ENCODE measurements around the gene GRIK3.

The GRIK3 gene

DNA sequence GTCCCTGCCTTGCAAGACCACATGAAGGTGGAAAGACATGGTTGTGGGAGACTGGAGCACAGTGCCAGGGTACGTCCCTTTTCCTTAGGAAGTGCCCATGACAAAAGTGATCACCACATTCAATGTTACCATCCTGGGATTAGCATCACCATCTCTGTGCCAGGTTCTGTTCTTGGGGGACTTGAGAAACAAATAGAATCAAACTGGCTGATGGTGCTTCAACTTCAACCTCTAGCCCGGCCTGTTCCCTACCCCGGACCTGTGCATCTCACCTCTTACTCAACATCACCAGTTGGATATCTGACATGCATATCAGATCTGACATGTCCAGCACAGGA lies 153.3 kb downstream of the GRIK3 start:
- no peak for ATAC-seq

GRCh38 chr1:36880155-36881067 lies 153.9 kb downstream of the GRIK3 start:
- no peak for ATAC-seq
- DNase-seq = no peak
- H3K4me1 Mint-ChIP-seq = no peaks in the 10 kb centered on the region
- H3K27ac Mint-ChIP-seq = no peak overlapping the region
- no peak overlapping the region for H3K4me3 Mint-ChIP-seq
- no peaks in the 10 kb centered on the region for H3K9me3 Mint-ChIP-seq
- peaks cover 27% of the 10 kb centered on the region for H3K27me3 Mint-ChIP-seq

More for the DNA sequence above, 153.3 kb downstream of the GRIK3 start:
- no peaks in the 10 kb centered on the region for H3K9me3 Mint-ChIP-seq
- H3K27ac Mint-ChIP-seq = no peak overlapping the region
- no peaks in the 10 kb centered on the region for H3K4me1 Mint-ChIP-seq
- H3K27me3 Mint-ChIP-seq = peaks cover 27% of the 10 kb centered on the region
- H3K4me3 Mint-ChIP-seq = no peak overlapping the region
- no peak for DNase-seq

DNA sequence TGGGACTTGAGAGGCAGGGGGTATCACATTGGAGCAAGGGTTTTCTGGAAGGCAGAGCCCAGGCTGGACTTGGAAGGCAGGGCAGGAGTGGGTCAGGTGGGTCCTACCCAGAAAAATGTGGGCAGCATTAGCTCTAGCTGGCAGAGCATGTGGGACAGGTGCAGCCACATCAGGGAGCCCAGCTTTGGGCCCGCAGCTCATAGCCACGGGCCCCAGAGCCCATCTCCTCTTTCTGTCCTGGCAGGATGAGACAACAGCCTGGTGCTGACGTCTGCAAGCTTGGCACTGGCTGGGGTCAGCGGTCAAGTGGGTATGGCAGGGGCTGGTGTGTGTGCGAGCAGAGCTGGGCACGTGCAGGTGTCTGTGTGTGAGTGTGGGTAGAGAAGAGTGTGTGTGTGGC lies 154.7 kb downstream of the GRIK3 start:
- Mint-ChIP-seq H3K27ac (no peak overlapping the region), H3K4me1 (no peaks in the 10 kb centered on the region), H3K27me3 (peaks cover 30% of the 10 kb centered on the region), H3K4me3 (no peak overlapping the region), H3K9me3 (no peaks in the 10 kb centered on the region)
- ATAC-seq (no peak), DNase-seq (no peak)

GRCh38 chr1:36876990-36877389 lies 157.3 kb downstream of the GRIK3 start:
- no peak for ATAC-seq
- H3K4me1 Mint-ChIP-seq = no peaks in the 10 kb centered on the region

GRCh38 chr1:36874271-36875060 lies 159.8 kb downstream of the GRIK3 start:
- ATAC-seq (no peak), DNase-seq (peak in 1 of 2 donors; percentile 4)
- Mint-ChIP-seq H3K27ac (peak overlapping the region in 1 of 2 donors; percentile 61), H3K4me3 (no peak overlapping the region), H3K4me1 (no peaks in the 10 kb centered on the region), H3K9me3 (no peaks in the 10 kb centered on the region), H3K27me3 (peaks cover 25% of the 10 kb centered on the region)

More at GRCh38 chr1:36876990-36877389, 157.3 kb downstream of the GRIK3 start:
- Mint-ChIP-seq H3K27me3 (peaks cover 34% of the 10 kb centered on the region), H3K4me3 (no peak overlapping the region), H3K27ac (no peak overlapping the region), H3K9me3 (no peaks in the 10 kb centered on the region)
- peak in 1 of 2 donors; percentile 5 for DNase-seq

GRCh38 chr1:36872858-36873257 lies 161.5 kb downstream of the GRIK3 start:
- H3K4me3 Mint-ChIP-seq = no peak overlapping the region
- peaks cover 17% of the 10 kb centered on the region for H3K27me3 Mint-ChIP-seq
- no peaks in the 10 kb centered on the region for H3K4me1 Mint-ChIP-seq
- H3K9me3 Mint-ChIP-seq = no peaks in the 10 kb centered on the region
- DNase-seq = no peak
- ATAC-seq = no peak
- no peak overlapping the region for H3K27ac Mint-ChIP-seq

DNA sequence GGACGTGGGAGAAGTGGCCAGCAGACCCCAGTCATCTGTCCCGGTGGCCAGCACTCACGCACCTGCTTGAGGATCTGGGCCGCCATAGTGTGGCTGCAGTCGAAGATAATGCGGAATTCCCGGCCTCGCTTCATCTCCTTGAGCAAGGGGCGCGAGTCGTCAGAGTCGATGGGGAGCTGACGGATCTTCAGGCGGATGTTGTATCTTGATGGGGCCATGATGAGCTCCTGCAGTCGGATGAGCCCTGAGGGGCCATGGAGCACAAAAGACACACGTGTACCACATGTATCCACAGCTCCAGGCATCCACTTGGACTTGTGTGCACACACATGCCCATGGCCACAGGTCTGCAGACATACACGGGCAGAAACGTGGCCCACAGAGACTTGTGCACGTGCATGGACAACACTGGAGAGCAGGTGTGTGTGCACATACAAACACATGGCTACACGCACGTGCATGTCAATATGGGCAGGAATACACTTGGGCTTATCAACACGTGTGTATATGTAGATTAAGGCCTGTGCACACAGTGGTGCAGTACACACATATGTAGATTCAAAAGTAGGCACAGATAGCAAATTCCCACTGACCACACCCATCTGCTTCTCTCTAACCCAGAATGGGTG lies 162.1 kb downstream of the GRIK3 start:
- no peak for DNase-seq
- H3K27me3 Mint-ChIP-seq = peaks cover 11% of the 10 kb centered on the region
- no peaks in the 10 kb centered on the region for H3K4me1 Mint-ChIP-seq
- no peak overlapping the region for H3K27ac Mint-ChIP-seq
- no peak overlapping the region for H3K4me3 Mint-ChIP-seq
- ATAC-seq = no peak
- no peaks in the 10 kb centered on the region for H3K9me3 Mint-ChIP-seq

GRCh38 chr1:36871146-36871971 lies 163.0 kb downstream of the GRIK3 start:
- DNase-seq = no peak
- Mint-ChIP-seq H3K27me3 (peaks cover 7% of the 10 kb centered on the region), H3K4me3 (no peak overlapping the region), H3K4me1 (no peaks in the 10 kb centered on the region), H3K27ac (no peak overlapping the region), H3K9me3 (no peaks in the 10 kb centered on the region)
- ATAC-seq = no peak

DNA sequence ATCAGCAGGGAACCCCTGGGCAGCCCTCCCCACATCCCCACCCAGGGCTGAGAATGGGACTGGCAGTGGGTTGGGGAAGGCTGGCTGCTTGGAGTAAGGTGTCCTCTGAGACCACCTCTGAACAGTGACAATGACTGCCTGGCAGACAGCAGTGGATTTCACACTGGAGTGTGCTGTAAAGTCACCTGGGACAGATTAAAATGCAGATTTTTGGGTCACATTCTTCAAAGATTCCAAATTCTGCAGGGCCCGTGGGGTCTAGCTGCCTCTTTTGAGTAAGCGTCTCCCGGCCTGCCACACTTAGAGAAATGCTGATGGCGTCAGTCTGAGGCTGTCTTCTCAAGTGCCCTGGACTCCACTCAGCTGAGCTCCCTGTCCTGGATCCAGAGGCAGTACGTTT lies 164.5 kb downstream of the GRIK3 start:
- ATAC-seq = no peak
- no peak for DNase-seq
- Mint-ChIP-seq H3K4me3 (no peak overlapping the region), H3K27me3 (peaks cover 6% of the 10 kb centered on the region), H3K9me3 (no peaks in the 10 kb centered on the region), H3K4me1 (no peaks in the 10 kb centered on the region), H3K27ac (no peak overlapping the region)

DNA sequence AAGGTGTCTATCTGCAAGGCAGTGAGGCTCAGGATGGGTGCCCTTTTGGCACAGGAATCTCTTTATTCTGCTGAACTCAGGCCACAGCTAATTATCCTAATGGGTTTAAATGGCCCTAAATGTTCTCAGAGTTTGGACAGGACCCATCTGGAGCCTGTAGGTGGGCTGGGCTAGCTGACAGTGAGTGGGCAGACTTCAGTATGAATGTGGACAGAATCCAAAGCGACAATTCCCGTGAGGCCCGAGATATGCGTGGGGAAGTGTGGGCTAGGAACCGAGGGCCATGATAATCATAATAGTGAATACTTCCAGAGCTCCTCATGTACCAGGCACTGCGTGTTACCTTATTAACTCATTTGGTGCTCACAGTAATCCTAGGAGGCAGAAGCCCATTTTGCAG lies 165.3 kb downstream of the GRIK3 start:
- Mint-ChIP-seq H3K27ac (no peak overlapping the region), H3K4me1 (no peaks in the 10 kb centered on the region), H3K27me3 (no peaks in the 10 kb centered on the region), H3K4me3 (no peak overlapping the region), H3K9me3 (no peaks in the 10 kb centered on the region)
- ATAC-seq (no peak), DNase-seq (no peak)

- H3K27me3 Mint-ChIP-seq = no peaks in the 10 kb centered on the region
- no peaks in the 10 kb centered on the region for H3K9me3 Mint-ChIP-seq
- H3K27ac Mint-ChIP-seq = no peak overlapping the region
- DNase-seq (no peak), ATAC-seq (no peak)
- H3K4me1 Mint-ChIP-seq = no peaks in the 10 kb centered on the region
- no peak overlapping the region for H3K4me3 Mint-ChIP-seq
These were observed 166.7 kb downstream of the GRIK3 start for GRCh38 chr1:36867575-36867974.

DNA sequence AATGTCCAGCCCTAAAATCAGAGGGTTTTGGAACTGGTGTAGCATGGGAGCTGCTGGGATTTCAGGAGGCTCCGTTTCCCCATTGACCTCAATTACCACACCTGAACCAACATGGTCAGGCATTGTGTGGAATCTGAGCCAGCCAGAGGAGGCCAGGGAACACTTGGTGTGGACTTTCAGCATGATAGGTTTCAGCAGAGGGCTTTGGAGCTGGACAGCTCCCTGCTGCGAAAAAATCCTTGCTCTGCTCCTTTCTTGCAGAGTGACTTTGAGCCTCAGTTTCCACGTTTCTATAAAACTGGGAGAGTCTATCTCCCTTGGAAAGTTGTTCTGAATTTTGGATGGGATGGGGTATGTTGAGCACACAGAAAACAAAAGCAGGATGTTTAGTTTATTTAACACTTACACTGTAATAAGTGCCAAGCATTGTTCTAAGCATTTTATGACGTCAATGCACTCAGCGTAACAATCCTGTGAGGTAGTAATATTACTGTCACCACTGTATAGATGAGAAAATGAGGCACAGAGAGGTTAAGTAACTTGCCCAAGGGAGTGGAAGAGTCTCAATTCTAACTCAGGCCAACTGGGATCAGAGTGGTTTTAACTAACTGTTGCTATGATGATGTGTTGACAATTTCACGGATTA lies 168.0 kb downstream of the GRIK3 start:
- DNase-seq (no peak), ATAC-seq (no peak)
- Mint-ChIP-seq H3K27me3 (no peaks in the 10 kb centered on the region), H3K27ac (no peak overlapping the region), H3K4me3 (no peak overlapping the region), H3K9me3 (no peaks in the 10 kb centered on the region), H3K4me1 (no peaks in the 10 kb centered on the region)

DNA sequence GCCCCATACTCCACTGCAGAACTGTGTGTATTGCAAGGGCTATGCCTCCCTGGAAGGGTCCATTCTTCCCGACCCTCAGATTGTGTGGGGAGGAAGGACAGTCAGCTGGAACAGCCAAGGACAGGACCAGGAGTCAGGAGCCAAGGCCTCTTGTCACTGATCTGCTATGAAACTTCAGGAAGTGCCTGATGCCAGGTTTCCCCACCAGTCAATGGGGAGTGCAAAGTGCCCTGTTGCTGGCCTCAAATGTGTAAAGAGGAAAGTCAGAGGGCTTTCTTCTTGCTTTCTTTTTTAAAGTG lies 168.8 kb downstream of the GRIK3 start:
- Mint-ChIP-seq H3K27ac (no peak overlapping the region), H3K9me3 (no peaks in the 10 kb centered on the region), H3K4me3 (no peak overlapping the region), H3K27me3 (no peaks in the 10 kb centered on the region), H3K4me1 (no peaks in the 10 kb centered on the region)
- DNase-seq = no peak
- no peak for ATAC-seq

DNA sequence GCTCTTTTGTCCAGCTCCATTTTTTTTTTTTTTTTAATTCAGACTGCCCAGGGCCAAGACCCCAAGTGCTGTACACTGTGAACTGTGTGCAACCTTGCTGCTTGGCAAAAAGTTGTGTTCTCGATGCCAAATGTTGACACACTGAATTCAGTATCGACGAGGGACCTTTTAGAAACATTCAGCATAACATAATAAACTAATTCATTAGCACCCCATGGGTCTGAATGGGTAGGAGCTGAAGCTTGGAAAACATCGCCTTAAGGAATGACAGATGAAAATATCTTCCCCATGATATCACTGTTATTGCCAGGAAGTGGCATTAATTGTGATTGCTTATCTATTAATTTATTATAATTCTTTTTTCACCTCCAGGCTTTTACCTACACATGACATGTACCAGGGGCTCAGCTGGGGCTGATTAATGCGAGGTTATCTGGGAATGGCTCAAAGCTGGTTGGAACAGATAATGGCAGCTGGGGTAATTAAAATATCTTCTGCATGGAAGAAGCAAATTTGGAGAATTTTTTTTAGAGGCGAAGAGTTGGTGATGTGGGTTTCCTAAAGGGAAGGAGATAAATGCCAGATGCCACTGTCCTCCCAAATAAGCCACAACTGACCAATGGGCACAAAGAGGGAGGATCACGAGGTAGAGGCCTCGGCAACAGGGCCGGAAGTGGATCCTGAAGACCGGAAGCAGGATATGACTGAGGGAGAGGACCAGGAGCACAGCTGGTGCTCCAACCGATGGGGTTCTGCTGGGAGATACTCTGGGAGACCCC lies 169.3 kb downstream of the GRIK3 start:
- Mint-ChIP-seq H3K9me3 (no peaks in the 10 kb centered on the region), H3K27ac (no peak overlapping the region), H3K27me3 (peaks cover 2% of the 10 kb centered on the region), H3K4me1 (no peaks in the 10 kb centered on the region), H3K4me3 (no peak overlapping the region)
- ATAC-seq (no peak), DNase-seq (no peak)
